NCI-H2196 treated with DMSO at 0.1 percent for 48 hours (cell line): ENCODE data around the gene NDST1.

Experiments used
- DNase-seq: peaks from one replicate; lab custom pipeline; 2025; ENCODE audit not compliant: unreplicated experiment; lab: John Stamatoyannopoulos, UW

The NDST1 gene

DNA sequence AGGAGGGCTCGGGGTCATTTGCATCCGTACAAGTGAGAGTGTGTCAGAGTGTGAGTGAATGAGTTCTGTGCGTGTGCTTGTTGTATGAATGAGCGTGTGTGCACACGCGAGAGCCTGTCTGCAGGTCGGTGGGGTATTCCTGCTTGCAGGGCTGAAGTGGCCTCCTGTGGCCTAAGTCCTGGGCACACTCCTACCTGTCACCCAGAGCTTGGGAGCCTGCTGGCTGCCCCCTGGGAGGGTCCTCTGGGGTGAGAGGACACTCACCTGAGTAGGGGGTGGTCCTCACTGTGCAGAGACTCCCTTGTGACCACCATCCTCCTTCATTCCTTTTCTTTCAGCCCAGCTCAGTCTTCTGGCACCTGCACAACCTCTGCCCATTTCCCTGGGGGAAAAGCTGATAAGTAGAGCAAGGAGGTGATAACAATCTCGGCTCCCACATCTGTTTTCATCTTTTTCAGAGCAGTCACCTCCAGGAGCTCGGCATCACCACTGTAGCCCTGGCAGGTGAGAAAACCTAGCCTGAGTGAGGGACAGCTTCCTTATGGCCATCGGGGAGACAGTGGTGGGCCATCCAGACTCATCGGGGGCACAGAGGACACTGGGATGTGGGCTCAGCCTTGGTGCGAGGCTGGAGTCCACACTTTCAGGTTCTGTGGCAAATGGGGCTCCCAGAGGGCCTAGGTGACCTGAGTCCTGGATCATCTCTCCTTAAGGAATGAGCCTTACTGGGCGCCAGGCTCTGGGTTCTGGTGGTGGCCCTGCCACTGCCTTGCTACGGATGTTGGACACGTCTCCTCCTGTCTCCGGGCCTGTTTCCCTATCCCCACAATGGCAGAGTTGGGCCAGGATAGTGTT, 93.8 kb downstream of the NDST1 start:
- no peak for DNase-seq

- DNase-seq, result no peak
These were observed 95.1 kb downstream of the NDST1 start for GRCh38 chr5:150603052-150603451.

DNA sequence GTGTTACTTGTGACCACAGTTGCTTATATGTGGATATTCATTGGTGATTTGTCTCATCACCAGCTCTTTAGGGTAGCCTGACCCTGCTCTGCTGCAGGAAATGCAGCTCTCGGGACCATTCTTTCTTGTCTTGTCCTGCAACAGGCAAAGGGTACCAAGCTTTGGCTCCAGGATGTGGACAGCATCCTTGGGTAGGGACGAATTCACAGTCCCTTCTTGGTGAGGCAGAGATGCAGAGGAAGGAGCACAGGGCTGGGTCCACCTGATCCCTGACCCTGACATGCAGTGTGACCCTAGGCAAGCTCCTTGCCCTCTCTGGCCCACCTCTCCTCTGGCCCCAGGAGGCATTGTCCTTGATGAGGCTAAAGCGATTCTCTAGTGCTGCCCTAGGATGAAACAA, 95.6 kb downstream of the NDST1 start:
- DNase-seq, result no peak

- no peak for DNase-seq
These were observed 96.1 kb downstream of the NDST1 start for GRCh38 chr5:150604010-150604409.

DNA sequence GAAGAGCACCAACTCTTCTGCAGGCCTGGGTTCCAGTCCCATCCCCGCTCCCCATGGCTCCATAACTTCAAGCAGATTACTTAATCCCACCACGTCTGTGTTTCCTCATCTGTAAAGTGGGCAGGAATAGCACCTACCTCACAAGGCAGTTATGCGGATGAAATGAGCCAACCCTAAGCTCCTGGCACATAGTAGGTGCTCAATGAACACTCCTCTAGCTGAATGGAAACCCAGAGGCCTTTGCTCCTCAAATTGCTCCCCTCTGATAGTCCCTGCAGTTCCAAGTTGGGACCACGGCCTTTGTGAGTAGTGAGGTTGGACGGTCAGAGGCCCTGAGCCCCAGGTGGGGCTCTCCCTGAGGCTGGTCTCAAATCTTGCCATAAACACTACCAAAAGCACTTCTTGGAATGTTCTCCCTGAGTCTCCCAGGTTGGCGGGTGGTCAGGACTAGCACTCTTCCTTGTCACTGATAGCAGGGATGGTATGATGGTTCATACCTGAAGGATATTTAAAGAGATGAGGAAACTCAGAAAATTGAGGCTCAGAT, 97.0 kb downstream of the NDST1 start:
- DNase-seq, result no peak

DNA sequence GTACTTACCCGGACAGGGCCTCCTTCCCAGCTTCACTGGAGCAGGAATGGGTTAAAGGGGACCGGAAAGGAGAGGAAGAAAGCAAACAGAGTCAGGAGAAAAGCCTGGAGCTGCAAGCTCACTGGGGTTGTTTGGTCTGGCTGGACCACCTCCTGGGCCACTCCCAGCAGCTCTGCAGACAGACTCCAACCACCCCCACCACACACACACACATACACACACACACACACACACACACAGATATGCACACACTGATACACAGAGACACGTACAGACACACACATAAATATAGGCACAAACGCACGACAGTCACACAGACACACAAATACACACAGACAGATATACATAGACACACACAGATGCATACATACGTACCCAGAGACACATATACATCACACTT, 97.6 kb downstream of the NDST1 start:
- DNase-seq, result no peak

DNA sequence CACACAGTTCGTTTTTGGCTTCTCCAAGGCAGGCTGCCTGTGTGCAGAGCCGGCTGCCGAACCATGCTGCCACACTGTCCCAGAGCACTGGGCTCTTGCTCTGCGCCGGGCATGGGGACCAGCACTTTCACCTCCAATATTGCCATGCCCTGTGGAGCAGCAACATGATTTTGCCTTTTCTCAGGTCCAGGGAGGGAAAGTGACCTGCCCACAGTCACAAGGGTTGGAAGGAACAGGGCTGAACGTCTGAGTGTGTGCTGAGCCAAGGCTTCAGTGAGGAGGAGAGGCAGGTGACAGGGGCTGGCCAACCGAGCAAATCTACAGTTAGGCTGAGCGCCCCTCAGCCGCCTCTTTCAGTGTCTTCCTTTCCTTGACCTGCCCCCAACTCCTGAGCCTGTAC, 98.5 kb downstream of the NDST1 start:
- DNase-seq, result no peak

DNA sequence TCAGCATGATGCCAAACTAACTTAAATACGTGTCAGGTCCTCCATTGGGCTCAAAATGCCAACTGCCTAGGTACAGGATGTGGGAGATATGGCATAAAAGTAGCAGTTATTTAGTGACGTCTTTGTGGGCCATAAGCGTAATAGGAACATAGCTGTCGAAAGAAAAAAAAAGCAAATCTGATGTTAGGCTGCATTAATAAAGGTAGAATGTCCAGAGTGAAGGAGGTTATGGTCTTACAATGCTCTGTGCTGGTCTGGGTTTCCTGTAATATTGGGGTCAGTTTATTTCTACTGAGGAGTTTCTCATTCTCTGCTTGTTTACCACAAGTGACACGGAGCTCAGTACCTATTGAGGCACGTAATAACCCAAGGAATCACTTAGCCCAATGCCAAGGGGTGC, 99.2 kb downstream of the NDST1 start:
- DNase-seq, result no peak
